Measurements from ENCODE around the gene SLC6A6.

Gene SLC6A6

GRCh38 chr3:14423197-14423743 is 20.9 kb downstream of the SLC6A6 start:
- H3K9me3 ChIP-seq (ENCODE audit: low read length) = no peaks in the 10 kb centered on the region
- peaks cover 13% of the 10 kb centered on the region for H3K4me1 ChIP-seq (ENCODE audit: insufficient read depth, low read length)
- H3K36me3 ChIP-seq (ENCODE audit: insufficient read depth, low read length) = no peaks in the 10 kb centered on the region
- H2AFZ ChIP-seq (ENCODE audit: low read depth, low read length) = no peak overlapping the region
- H3K4me3 ChIP-seq (ENCODE audit: low read length) = no peak overlapping the region
- H3K27me3 ChIP-seq (ENCODE audit: insufficient read depth, low read length) = no peaks in the 10 kb centered on the region

- H3K9me3 ChIP-seq (ENCODE audit: low read length) = no peaks in the 10 kb centered on the region
- no peak overlapping the region for H2AFZ ChIP-seq (ENCODE audit: low read depth, low read length)
- H3K27me3 ChIP-seq (ENCODE audit: insufficient read depth, low read length) = no peaks in the 10 kb centered on the region
These were observed 21.6 kb downstream of the SLC6A6 start for GRCh38 chr3:14423963-14424362.

GRCh38 chr3:14424711-14425580 is 22.5 kb downstream of the SLC6A6 start:
- peaks cover 12% of the 10 kb centered on the region for H3K4me1 ChIP-seq (ENCODE audit: insufficient read depth, low read length)
- no peak overlapping the region for H2AFZ ChIP-seq (ENCODE audit: low read depth, low read length)
- H3K27me3 ChIP-seq (ENCODE audit: insufficient read depth, low read length) = no peaks in the 10 kb centered on the region
- H3K4me3 ChIP-seq (ENCODE audit: low read length) = no peak overlapping the region
- no peaks in the 10 kb centered on the region for H3K36me3 ChIP-seq (ENCODE audit: insufficient read depth, low read length)
- no peaks in the 10 kb centered on the region for H3K9me3 ChIP-seq (ENCODE audit: low read length)

More at GRCh38 chr3:14423963-14424362, 21.6 kb downstream of the SLC6A6 start:
- no peak overlapping the region for H3K4me3 ChIP-seq (ENCODE audit: low read length)
- no peaks in the 10 kb centered on the region for H3K36me3 ChIP-seq (ENCODE audit: insufficient read depth, low read length)
- peaks cover 12% of the 10 kb centered on the region for H3K4me1 ChIP-seq (ENCODE audit: insufficient read depth, low read length)

- Histone ChIP-seq H3K9me3 (ENCODE audit: low read length) (no peaks in the 10 kb centered on the region), H3K36me3 (ENCODE audit: insufficient read depth, low read length) (no peaks in the 10 kb centered on the region), H3K27me3 (ENCODE audit: insufficient read depth, low read length) (no peaks in the 10 kb centered on the region), H3K4me3 (ENCODE audit: low read length) (no peak overlapping the region), H3K4me1 (ENCODE audit: insufficient read depth, low read length) (peaks cover 12% of the 10 kb centered on the region), H2AFZ (ENCODE audit: low read depth, low read length) (no peak overlapping the region)
These were observed 23.3 kb downstream of the SLC6A6 start for GRCh38 chr3:14425581-14426304.

- Histone ChIP-seq H3K27me3 (ENCODE audit: insufficient read depth, low read length) (no peaks in the 10 kb centered on the region), H3K36me3 (ENCODE audit: insufficient read depth, low read length) (no peaks in the 10 kb centered on the region), H3K9me3 (ENCODE audit: low read length) (no peaks in the 10 kb centered on the region), H3K4me3 (ENCODE audit: low read length) (no peak overlapping the region), H2AFZ (ENCODE audit: low read depth, low read length) (no peak overlapping the region), H3K4me1 (ENCODE audit: insufficient read depth, low read length) (peaks cover 13% of the 10 kb centered on the region)
These were observed 23.9 kb downstream of the SLC6A6 start for GRCh38 chr3:14426305-14426620.

GRCh38 chr3:14428087-14429033 is 26.0 kb downstream of the SLC6A6 start:
- H3K4me1 ChIP-seq (ENCODE audit: insufficient read depth, low read length) = peaks cover 31% of the 10 kb centered on the region
- H3K27me3 ChIP-seq (ENCODE audit: insufficient read depth, low read length) = no peaks in the 10 kb centered on the region
- H3K9me3 ChIP-seq (ENCODE audit: low read length) = no peaks in the 10 kb centered on the region
- H3K4me3 ChIP-seq (ENCODE audit: low read length) = no peak overlapping the region
- no peak overlapping the region for H2AFZ ChIP-seq (ENCODE audit: low read depth, low read length)
- no peaks in the 10 kb centered on the region for H3K36me3 ChIP-seq (ENCODE audit: insufficient read depth, low read length)

- Histone ChIP-seq H2AFZ (ENCODE audit: low read depth, low read length) (no peak overlapping the region), H3K36me3 (ENCODE audit: insufficient read depth, low read length) (no peaks in the 10 kb centered on the region), H3K9me3 (ENCODE audit: low read length) (no peaks in the 10 kb centered on the region), H3K4me1 (ENCODE audit: insufficient read depth, low read length) (peaks cover 31% of the 10 kb centered on the region), H3K4me3 (ENCODE audit: low read length) (no peak overlapping the region), H3K27me3 (ENCODE audit: insufficient read depth, low read length) (no peaks in the 10 kb centered on the region)
These were observed 26.8 kb downstream of the SLC6A6 start for GRCh38 chr3:14429237-14429636.

- H3K36me3 ChIP-seq (ENCODE audit: insufficient read depth, low read length) = no peaks in the 10 kb centered on the region
- peaks cover 31% of the 10 kb centered on the region for H3K4me1 ChIP-seq (ENCODE audit: insufficient read depth, low read length)
- no peaks in the 10 kb centered on the region for H3K9me3 ChIP-seq (ENCODE audit: low read length)
These were observed 27.2 kb downstream of the SLC6A6 start for GRCh38 chr3:14429640-14430039.

GRCh38 chr3:14430053-14430452 is 27.6 kb downstream of the SLC6A6 start:
- Histone ChIP-seq H3K4me3 (ENCODE audit: low read length) (no peak overlapping the region), H3K27me3 (ENCODE audit: insufficient read depth, low read length) (no peaks in the 10 kb centered on the region), H3K36me3 (ENCODE audit: insufficient read depth, low read length) (no peaks in the 10 kb centered on the region), H3K9me3 (ENCODE audit: low read length) (no peaks in the 10 kb centered on the region), H2AFZ (ENCODE audit: low read depth, low read length) (no peak overlapping the region), H3K4me1 (ENCODE audit: insufficient read depth, low read length) (peaks cover 31% of the 10 kb centered on the region)

More at GRCh38 chr3:14429640-14430039, 27.2 kb downstream of the SLC6A6 start:
- Histone ChIP-seq H3K4me3 (ENCODE audit: low read length) (no peak overlapping the region), H3K27me3 (ENCODE audit: insufficient read depth, low read length) (no peaks in the 10 kb centered on the region), H2AFZ (ENCODE audit: low read depth, low read length) (no peak overlapping the region)

GRCh38 chr3:14430706-14431451 is 28.5 kb downstream of the SLC6A6 start:
- H3K9me3 ChIP-seq (ENCODE audit: low read length) = no peaks in the 10 kb centered on the region
- no peak overlapping the region for H2AFZ ChIP-seq (ENCODE audit: low read depth, low read length)
- no peaks in the 10 kb centered on the region for H3K36me3 ChIP-seq (ENCODE audit: insufficient read depth, low read length)
- no peak overlapping the region for H3K4me3 ChIP-seq (ENCODE audit: low read length)
- peaks cover 32% of the 10 kb centered on the region for H3K4me1 ChIP-seq (ENCODE audit: insufficient read depth, low read length)
- no peaks in the 10 kb centered on the region for H3K27me3 ChIP-seq (ENCODE audit: insufficient read depth, low read length)

- no peaks in the 10 kb centered on the region for H3K9me3 ChIP-seq (ENCODE audit: low read length)
- no peak overlapping the region for H2AFZ ChIP-seq (ENCODE audit: low read depth, low read length)
- no peaks in the 10 kb centered on the region for H3K27me3 ChIP-seq (ENCODE audit: insufficient read depth, low read length)
- H3K36me3 ChIP-seq (ENCODE audit: insufficient read depth, low read length) = no peaks in the 10 kb centered on the region
- H3K4me1 ChIP-seq (ENCODE audit: insufficient read depth, low read length) = peaks cover 29% of the 10 kb centered on the region
- H3K4me3 ChIP-seq (ENCODE audit: low read length) = no peak overlapping the region
These were observed 29.1 kb downstream of the SLC6A6 start for GRCh38 chr3:14431452-14431916.
